PC-3 (cell line): ENCODE data around the gene STK32C.

Source experiments
- CTCF ChIP-seq: fragments of 300-600 bp; sonication (generic); conservative IDR thresholded peaks from 2 replicates; pipeline ENCODE4 v1.5.1; 2017; ENCODE audit warnings: antibody characterized with exemption, low read depth, mild to moderate bottlenecking, low read length
- EZH2 ChIP-seq: fragments of 300-600 bp; sonication (generic); IDR thresholded peaks from one replicate; pipeline ENCODE4 v1.6.1; 2017; ENCODE audit warnings: antibody characterized with exemption, mild to moderate bottlenecking, low read length; ENCODE audit not compliant: unreplicated experiment
- EZH2phosphoT487 ChIP-seq: fragments of 300-600 bp; sonication (generic); IDR thresholded peaks from 2 replicates; pipeline ENCODE4 v1.6.1; 2018; ENCODE audit warnings: mild to moderate bottlenecking, antibody characterized with exemption, low read length, borderline replicate concordance

- TF ChIP-seq CTCF = no peak
- TF ChIP-seq EZH2 = no peak
- TF ChIP-seq EZH2phosphoT487 = no peak
Measured at GRCh38 chr10:132296666-132297443, 10.9 kb downstream of the STK32C start.
